ENCODE data around the gene GRIK1.

- TF ChIP-seq CTCF (IDR thresholded peaks at IDR 0.05), result no peak
- TF ChIP-seq POLR2A (IDR thresholded peaks at IDR 0.05), result no peak
Observed at GRCh38 chr21:29680273-29680672, 259.5 kb downstream of the GRIK1 start.
